ENCODE results near the gene GDF10. TPM values are rescaled to one million over a fixed set of nuclear protein-coding genes. Genes with fewer than 3 reads are reported as not detected.

Gene GDF10
- total and polyA plus RNA-seq, 10 of the 15 experiments (the other 5 are each of a cell fraction or from before 2014, with no cell fraction given), result not detected

DNA sequence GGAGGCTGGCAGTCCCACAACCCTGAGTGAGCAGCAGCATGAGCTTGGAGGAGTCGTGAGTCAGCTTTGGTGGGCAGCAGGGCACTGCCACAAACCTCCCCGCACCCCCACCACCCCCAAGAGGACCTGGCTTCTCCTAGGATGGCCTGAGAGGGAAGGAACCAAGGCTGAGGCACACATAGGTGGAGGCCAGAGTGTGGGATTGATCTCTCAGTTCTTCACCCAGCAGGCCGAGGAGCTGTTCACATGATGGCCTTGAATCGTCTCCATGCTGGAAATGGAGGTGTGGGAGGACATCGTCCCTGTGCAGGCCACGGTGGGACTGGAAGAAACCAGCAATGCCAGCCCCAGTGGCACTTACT lies 17.4 kb upstream of the GDF10 start:
- Histone ChIP-seq H3K27me3 (replicated peaks in 1 of 2; ENCODE audit: control insufficient read depth in 2 of 2, insufficient read depth in 2 of 2, low read length in 1 of 2) (no peaks in the 10 kb centered on the region; a peak in 1 of 4 replicates), H3K79me2 (ENCODE audit: control insufficient read depth, insufficient read depth, low read length) (no peaks in the 10 kb centered on the region), H3K4me3 (no peak overlapping the region), H2AFZ (ENCODE audit: control insufficient read depth, low read depth, low read length) (no peak overlapping the region), H3K9ac (ENCODE audit: control insufficient read depth, insufficient read depth, low read length) (no peak overlapping the region), H3K4me2 (ENCODE audit: control insufficient read depth, insufficient read depth) (no peak overlapping the region), H3K9me3 (replicated peaks; ENCODE audit: control insufficient read depth, insufficient read depth, low read length) (no peaks in the 10 kb centered on the region), H4K20me1 (ENCODE audit: control insufficient read depth, insufficient read depth) (no peaks in the 10 kb centered on the region), H3K4me1 (ENCODE audit: control insufficient read depth, insufficient read depth, low read length) (no peaks in the 10 kb centered on the region), H3K36me3 (ENCODE audit: control insufficient read depth in 2 of 2, insufficient read depth in 2 of 2, low read length in 1 of 2) (no peaks in the 10 kb centered on the region), H3K27ac (ENCODE audit: control insufficient read depth, insufficient read depth) (no peak overlapping the region)
- DNase-seq (ENCODE audit: low read depth, low spot score), result no peak
- TF ChIP-seq YBX1 (IDR thresholded peaks at IDR 0.05) (no peak), MXI1 (IDR thresholded peaks at IDR 0.05; ENCODE audit: low read depth, low read length) (no peak), PML (IDR thresholded peaks at IDR 0.05; ENCODE audit: low read length) (no peak), MLLT1 (IDR thresholded peaks at IDR 0.05) (no peak), CBFB (IDR thresholded peaks at IDR 0.05; ENCODE audit: low read depth) (no peak), RUNX3 (IDR thresholded peaks at IDR 0.05; ENCODE audit: low read length) (no peak), SP1 (IDR thresholded peaks at IDR 0.05; ENCODE audit: low read depth, low read length) (no peak), BHLHE40 (IDR thresholded peaks at IDR 0.05; ENCODE audit: borderline replicate concordance in 1 of 2, low read depth in 2 of 2, low read length in 1 of 2) (no peak), RBBP5 (conservative IDR thresholded peaks at IDR 0.05) (no peak), BCL3 (IDR thresholded peaks at IDR 0.05; ENCODE audit: borderline replicate concordance, insufficient read depth, low read depth, low read length, poor library complexity, severe bottlenecking) (no peak), ZNF24 (IDR thresholded peaks at IDR 0.05) (no peak), NRF1 (conservative IDR thresholded peaks at IDR 0.05; ENCODE audit: low read depth, low read length) (no peak), IRF4 (IDR thresholded peaks at IDR 0.05; ENCODE audit: low read depth, low read length) (no peak)
- SMC1A ChIA-PET (ENCODE audit: uncharacterized antibody, unreplicated experiment), result no interaction called here
- intact Hi-C loops (cut with micrococcal nuclease; ENCODE audit: unreplicated experiment), result no loop called here
- no peak for ATAC-seq
- POLR2A ChIA-PET, result no interaction called here
- RAD21 ChIA-PET (ENCODE audit: unreplicated experiment), result no interaction called here
- in situ Hi-C loops (cut with MboI), result no loop called here
- BruUV-seq (replicated peaks), result no TSS peak
- CTCF ChIA-PET, result interaction anchor here (1.3 to 1.4 kb wide), 2 partner anchors 29 to 235 kb away, joined by 3 to 4 read pairs; no protein-coding TSS in a partner anchor
- no peak for FAIRE-seq
- WGBS (ENCODE audit: insufficient coverage, insufficient replicate concordance, low lambda C conversion rate, missing lambda C conversion rate), result 22% methylated on average over 6 of the region's 6 CpGs
